ENCODE results near the gene RETREG1. TPM values are rescaled to one million over a fixed set of nuclear protein-coding genes. Genes with fewer than 3 reads are reported as not detected.

The RETREG1 gene
- total and polyA plus RNA-seq, 2 experiments from 2014 or later, result 2.3 to 3.6 TPM

DNA sequence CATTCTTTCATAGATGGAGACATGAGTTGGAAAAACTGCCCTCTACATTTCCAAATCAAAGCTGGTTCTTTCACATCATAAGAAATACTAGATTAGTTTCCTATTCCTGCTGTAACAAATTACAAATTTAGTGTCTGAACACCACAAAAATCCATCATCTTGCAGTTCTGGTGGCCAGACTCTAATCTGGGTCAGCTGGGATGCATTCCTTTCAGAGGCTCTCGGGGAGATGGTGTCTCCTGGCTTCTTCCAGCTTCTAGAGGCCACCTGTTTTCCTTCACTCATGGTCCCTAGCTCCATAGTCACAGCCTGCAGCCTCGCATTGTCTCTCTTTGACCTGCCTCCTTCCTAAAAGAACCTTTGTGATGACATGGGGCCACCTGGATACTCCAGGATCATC lies 65.2 kb downstream of the RETREG1 start:
- Histone ChIP-seq H3K4me1 (ENCODE audit: insufficient read depth) (no peaks in the 10 kb centered on the region), H3K79me2 (replicated peaks; ENCODE audit: insufficient read depth) (no peaks in the 10 kb centered on the region), H3K4me3 (no peak overlapping the region), H3K9me2 (ENCODE audit: insufficient read depth) (no peaks in the 10 kb centered on the region), H3K4me2 (no peak overlapping the region), H3K27me3 (ENCODE audit: insufficient read depth) (no peaks in the 10 kb centered on the region), H2AFZ (no peak overlapping the region), H4K20me1 (replicated peaks; ENCODE audit: insufficient read depth) (no peaks in the 10 kb centered on the region), H3K36me3 (ENCODE audit: insufficient read depth) (no peaks in the 10 kb centered on the region), H3F3A (replicated peaks; ENCODE audit: low read depth) (no peaks in the 10 kb centered on the region), H3K27ac (ENCODE audit: low read depth) (no peak overlapping the region)
- Mint-ChIP-seq H3K36me3 (ENCODE audit: low read depth) (no peaks in the 10 kb centered on the region), H3K9me3 (no peaks in the 10 kb centered on the region; the same call in 2 of the 3 replicates), H3K4me3 (no peak overlapping the region), H3K27ac (no peak overlapping the region), H3K27me3 (ENCODE audit: insufficient read depth, low read depth, poor library complexity) (peaks cover 2% of the 10 kb centered on the region), H3K4me1 (peaks cover 6% of the 10 kb centered on the region)
- ATAC-seq (no peak), DNase-seq (ENCODE audit: low spot score) (no peak)
- TF ChIP-seq NANOG (IDR thresholded peaks at IDR 0.05; ENCODE audit: borderline replicate concordance) (no peak), CREB1 (CRISPR knock-in tag; IDR thresholded peaks at IDR 0.05; ENCODE audit: low read depth) (no peak)

- Histone ChIP-seq H2AFZ (no peak overlapping the region), H3K36me3 (ENCODE audit: insufficient read depth) (no peaks in the 10 kb centered on the region), H3F3A (replicated peaks; ENCODE audit: low read depth) (no peaks in the 10 kb centered on the region), H3K79me2 (replicated peaks; ENCODE audit: insufficient read depth) (no peaks in the 10 kb centered on the region), H3K27me3 (ENCODE audit: insufficient read depth) (no peaks in the 10 kb centered on the region), H4K20me1 (replicated peaks; ENCODE audit: insufficient read depth) (no peaks in the 10 kb centered on the region), H3K9me2 (ENCODE audit: insufficient read depth) (no peaks in the 10 kb centered on the region), H3K4me3 (no peak overlapping the region), H3K27ac (ENCODE audit: low read depth) (no peak overlapping the region), H3K4me2 (no peak overlapping the region), H3K4me1 (ENCODE audit: insufficient read depth) (no peaks in the 10 kb centered on the region)
- DNase-seq (ENCODE audit: low spot score), result peak; percentile 78
- peaks cover 2% of the 10 kb centered on the region for H3K27me3 Mint-ChIP-seq (ENCODE audit: insufficient read depth, low read depth, poor library complexity)
- no peaks in the 10 kb centered on the region; the same call in 2 of the 3 replicates for H3K9me3 Mint-ChIP-seq
- no peak overlapping the region for H3K4me3 Mint-ChIP-seq
- TF ChIP-seq, protein P1, sequence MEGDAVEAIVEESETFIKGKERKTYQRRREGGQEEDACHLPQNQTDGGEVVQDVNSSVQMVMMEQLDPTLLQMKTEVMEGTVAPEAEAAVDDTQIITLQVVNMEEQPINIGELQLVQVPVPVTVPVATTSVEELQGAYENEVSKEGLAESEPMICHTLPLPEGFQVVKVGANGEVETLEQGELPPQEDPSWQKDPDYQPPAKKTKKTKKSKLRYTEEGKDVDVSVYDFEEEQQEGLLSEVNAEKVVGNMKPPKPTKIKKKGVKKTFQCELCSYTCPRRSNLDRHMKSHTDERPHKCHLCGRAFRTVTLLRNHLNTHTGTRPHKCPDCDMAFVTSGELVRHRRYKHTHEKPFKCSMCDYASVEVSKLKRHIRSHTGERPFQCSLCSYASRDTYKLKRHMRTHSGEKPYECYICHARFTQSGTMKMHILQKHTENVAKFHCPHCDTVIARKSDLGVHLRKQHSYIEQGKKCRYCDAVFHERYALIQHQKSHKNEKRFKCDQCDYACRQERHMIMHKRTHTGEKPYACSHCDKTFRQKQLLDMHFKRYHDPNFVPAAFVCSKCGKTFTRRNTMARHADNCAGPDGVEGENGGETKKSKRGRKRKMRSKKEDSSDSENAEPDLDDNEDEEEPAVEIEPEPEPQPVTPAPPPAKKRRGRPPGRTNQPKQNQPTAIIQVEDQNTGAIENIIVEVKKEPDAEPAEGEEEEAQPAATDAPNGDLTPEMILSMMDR (conservative IDR thresholded peaks at IDR 0.05; ENCODE audit: low read depth in 2 of 2), result peak; percentile 85 to 92
- TF ChIP-seq, protein P2, sequence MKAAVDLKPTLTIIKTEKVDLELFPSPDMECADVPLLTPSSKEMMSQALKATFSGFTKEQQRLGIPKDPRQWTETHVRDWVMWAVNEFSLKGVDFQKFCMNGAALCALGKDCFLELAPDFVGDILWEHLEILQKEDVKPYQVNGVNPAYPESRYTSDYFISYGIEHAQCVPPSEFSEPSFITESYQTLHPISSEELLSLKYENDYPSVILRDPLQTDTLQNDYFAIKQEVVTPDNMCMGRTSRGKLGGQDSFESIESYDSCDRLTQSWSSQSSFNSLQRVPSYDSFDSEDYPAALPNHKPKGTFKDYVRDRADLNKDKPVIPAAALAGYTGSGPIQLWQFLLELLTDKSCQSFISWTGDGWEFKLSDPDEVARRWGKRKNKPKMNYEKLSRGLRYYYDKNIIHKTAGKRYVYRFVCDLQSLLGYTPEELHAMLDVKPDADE (IDR thresholded peaks at IDR 0.05), result no peak
- no peaks in the 10 kb centered on the region for H3K36me3 Mint-ChIP-seq (ENCODE audit: low read depth)
- peaks cover 6% of the 10 kb centered on the region for H3K4me1 Mint-ChIP-seq
- peak; percentile 72 for ATAC-seq
- no peak overlapping the region for H3K27ac Mint-ChIP-seq
Measured at GRCh38 chr5:16550316-16550952, 66.4 kb downstream of the RETREG1 start.

DNA sequence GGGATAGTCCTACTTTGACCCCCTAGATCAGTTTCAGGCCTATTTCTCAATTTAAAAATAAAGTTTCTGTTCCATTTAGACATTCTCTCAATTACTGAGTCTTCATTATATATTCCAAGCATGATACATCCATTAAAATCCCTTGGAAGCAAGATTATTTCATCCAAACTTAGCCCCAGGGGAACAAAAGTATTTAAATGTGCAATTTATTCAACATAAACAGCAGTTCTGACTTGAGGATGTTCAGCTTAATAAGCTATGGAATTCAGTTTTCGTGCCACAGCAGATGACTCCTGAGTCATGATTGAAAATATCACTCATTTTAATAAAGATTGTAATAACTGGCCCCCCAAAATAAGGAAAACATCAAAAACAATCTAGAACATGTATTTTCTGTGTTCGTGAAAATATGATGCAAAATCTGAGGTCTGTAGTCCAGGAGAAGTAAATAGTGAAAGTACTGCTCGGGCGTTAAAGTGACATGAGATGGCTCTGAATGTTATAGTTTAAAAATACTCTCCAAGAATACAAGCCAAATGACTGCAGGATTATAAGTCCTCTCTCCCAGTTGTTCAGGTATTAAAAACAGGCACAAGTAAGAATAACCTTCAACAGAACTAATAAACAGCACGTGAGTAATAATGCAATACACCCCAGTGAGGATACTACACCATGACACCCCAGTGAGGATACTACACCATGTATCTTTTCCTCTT lies 67.1 kb downstream of the RETREG1 start:
- Histone ChIP-seq H3K4me1 (ENCODE audit: insufficient read depth) (no peaks in the 10 kb centered on the region), H3K27ac (ENCODE audit: low read depth) (no peak overlapping the region), H3F3A (replicated peaks; ENCODE audit: low read depth) (no peaks in the 10 kb centered on the region), H3K4me2 (no peak overlapping the region), H3K4me3 (no peak overlapping the region), H3K79me2 (replicated peaks; ENCODE audit: insufficient read depth) (no peaks in the 10 kb centered on the region), H3K27me3 (ENCODE audit: insufficient read depth) (no peaks in the 10 kb centered on the region), H2AFZ (no peak overlapping the region), H4K20me1 (replicated peaks; ENCODE audit: insufficient read depth) (no peaks in the 10 kb centered on the region), H3K36me3 (ENCODE audit: insufficient read depth) (no peaks in the 10 kb centered on the region), H3K9me2 (ENCODE audit: insufficient read depth) (no peaks in the 10 kb centered on the region)
- ATAC-seq (no peak), DNase-seq (ENCODE audit: low spot score) (no peak)
- Mint-ChIP-seq H3K4me1 (peaks cover 6% of the 10 kb centered on the region), H3K36me3 (ENCODE audit: low read depth) (no peaks in the 10 kb centered on the region), H3K4me3 (no peak overlapping the region), H3K27me3 (ENCODE audit: insufficient read depth, low read depth, poor library complexity) (peaks cover 2% of the 10 kb centered on the region), H3K9me3 (no peaks in the 10 kb centered on the region; the same call in 2 of the 3 replicates), H3K27ac (no peak overlapping the region)
- TF ChIP-seq CREB1 (CRISPR knock-in tag; IDR thresholded peaks at IDR 0.05; ENCODE audit: low read depth) (no peak), STAT1 (IDR thresholded peaks at IDR 0.05; ENCODE audit: unreplicated experiment) (no peak), POLR2AphosphoS5 (IDR thresholded peaks at IDR 0.05; ENCODE audit: low read depth) (no peak)

All from GM23338 (cell line).